ENCODE data around the gene AUTS2. TPM values are rescaled to one million over a fixed set of nuclear protein-coding genes. Genes with fewer than 3 reads are reported as not detected.

Gene AUTS2
- total and polyA plus RNA-seq, 4 experiments from 2014 or later: 3.4 to 35.2 (median 25.5) TPM

GRCh38 chr7:69600710-69601519 is 2.6 kb downstream of the AUTS2 start:
- Mint-ChIP-seq H3K36me3 (peaks cover 0 to 3% of the 10 kb centered on the region in 2 donors), H3K4me3 (peak overlapping the region in 5 of 8 donors; percentile 21 to 68 (median 53)), H3K27ac (no peak overlapping the region), H3K9me3 (peaks cover 0 to 3% (median 0%) of the 10 kb centered on the region in 8 donors), H3K4me1 (peaks cover 6 to 10% (median 8%) of the 10 kb centered on the region in 4 donors), H3K27me3 (peaks cover 13 to 17% of the 10 kb centered on the region in 2 donors)
- no peak overlapping the region for H3K27ac ChIP-seq (ENCODE audit: low read depth, low read length)
- DNase-seq: no peak
- intact Hi-C loops (cut with micrococcal nuclease): no loop called here
- CTCF ChIA-PET (ENCODE audit: partially characterized antibody): no interaction called here
- peaks cover 15% of the 10 kb centered on the region for H3K4me1 ChIP-seq (ENCODE audit: insufficient read depth, low read length)
- H3K9me3 ChIP-seq (ENCODE audit: control insufficient read depth in 1 of 2, low read length in 2 of 2): no peaks in the 10 kb centered on the region
- POLR2A ChIA-PET (ENCODE audit: partially characterized antibody): no interaction called here
- H3K4me3 ChIP-seq (ENCODE audit: low read length in 2 of 2): no peak overlapping the region
- no peaks in the 10 kb centered on the region for H3K36me3 ChIP-seq (ENCODE audit: insufficient read depth, low read length)
- H3K27me3 ChIP-seq (ENCODE audit: insufficient read depth, low read length): peaks cover 16% of the 10 kb centered on the region

GRCh38 chr7:69602522-69602921 is 4.2 kb downstream of the AUTS2 start:
- no peak overlapping the region for H3K4me3 Mint-ChIP-seq
- POLR2A ChIA-PET (ENCODE audit: partially characterized antibody): no interaction called here
- H3K27me3 Mint-ChIP-seq: peaks cover 6 to 13% of the 10 kb centered on the region in 2 donors

GRCh38 chr7:69603351-69603750 is 5.1 kb downstream of the AUTS2 start:
- no peak overlapping the region for H3K27ac Mint-ChIP-seq
- ChIA-PET CTCF (ENCODE audit: partially characterized antibody) (no interaction called here), POLR2A (ENCODE audit: partially characterized antibody) (no interaction called here)
- H3K27me3 Mint-ChIP-seq: peaks cover 6 to 13% of the 10 kb centered on the region in 2 donors
- H3K4me3 Mint-ChIP-seq: no peak overlapping the region
- H3K4me1 Mint-ChIP-seq: peaks cover 0 to 7% (median 5%) of the 10 kb centered on the region in 4 donors
- H3K4me3 ChIP-seq (ENCODE audit: low read length in 2 of 2): no peak overlapping the region
- peaks cover 15% of the 10 kb centered on the region for H3K4me1 ChIP-seq (ENCODE audit: insufficient read depth, low read length)
- intact Hi-C loops (cut with micrococcal nuclease): no loop called here
- H3K9me3 ChIP-seq (ENCODE audit: control insufficient read depth in 1 of 2, low read length in 2 of 2): no peaks in the 10 kb centered on the region
- no peaks in the 10 kb centered on the region for H3K36me3 ChIP-seq (ENCODE audit: insufficient read depth, low read length)
- DNase-seq: no peak
- no peak overlapping the region for H3K27ac ChIP-seq (ENCODE audit: low read depth, low read length)
- peaks cover 0 to 3% of the 10 kb centered on the region in 2 donors for H3K36me3 Mint-ChIP-seq
- H3K27me3 ChIP-seq (ENCODE audit: insufficient read depth, low read length): peaks cover 16% of the 10 kb centered on the region
- no peaks in the 10 kb centered on the region for H3K9me3 Mint-ChIP-seq

More at GRCh38 chr7:69602522-69602921, 4.2 kb downstream of the AUTS2 start:
- no peaks in the 10 kb centered on the region for H3K9me3 Mint-ChIP-seq
- Histone ChIP-seq H3K27me3 (ENCODE audit: insufficient read depth, low read length) (peaks cover 16% of the 10 kb centered on the region), H3K9me3 (ENCODE audit: control insufficient read depth in 1 of 2, low read length in 2 of 2) (no peaks in the 10 kb centered on the region), H3K4me3 (ENCODE audit: low read length in 2 of 2) (no peak overlapping the region), H3K36me3 (ENCODE audit: insufficient read depth, low read length) (no peaks in the 10 kb centered on the region), H3K27ac (ENCODE audit: low read depth, low read length) (no peak overlapping the region), H3K4me1 (ENCODE audit: insufficient read depth, low read length) (peaks cover 15% of the 10 kb centered on the region)
- peaks cover 0 to 3% of the 10 kb centered on the region in 2 donors for H3K36me3 Mint-ChIP-seq
- DNase-seq: no peak
- H3K27ac Mint-ChIP-seq: no peak overlapping the region
- peaks cover 0 to 7% (median 5%) of the 10 kb centered on the region in 4 donors for H3K4me1 Mint-ChIP-seq
- CTCF ChIA-PET (ENCODE audit: partially characterized antibody): interaction anchor here (0.6 kb wide), 1 partner anchor 440 kb away, joined by 4 read pairs; no protein-coding TSS in a partner anchor
- intact Hi-C loops (cut with micrococcal nuclease): no loop called here

- POLR2A ChIA-PET (ENCODE audit: partially characterized antibody): no interaction called here
- Histone ChIP-seq H3K4me3 (ENCODE audit: low read length in 2 of 2) (no peak overlapping the region), H3K4me1 (ENCODE audit: insufficient read depth, low read length) (peaks cover 15% of the 10 kb centered on the region), H3K27ac (ENCODE audit: low read depth, low read length) (no peak overlapping the region), H3K36me3 (ENCODE audit: insufficient read depth, low read length) (no peaks in the 10 kb centered on the region), H3K9me3 (ENCODE audit: control insufficient read depth in 1 of 2, low read length in 2 of 2) (no peaks in the 10 kb centered on the region), H3K27me3 (ENCODE audit: insufficient read depth, low read length) (peaks cover 16% of the 10 kb centered on the region)
- Mint-ChIP-seq H3K9me3 (no peaks in the 10 kb centered on the region), H3K4me3 (no peak overlapping the region), H3K27ac (no peak overlapping the region), H3K4me1 (peaks cover 0 to 7% (median 5%) of the 10 kb centered on the region in 4 donors), H3K27me3 (peaks cover 4 to 13% of the 10 kb centered on the region in 2 donors), H3K36me3 (peaks cover 0 to 3% of the 10 kb centered on the region in 2 donors)
- CTCF ChIA-PET (ENCODE audit: partially characterized antibody): no interaction called here
- peak; percentile 27 to 52 (median 39) for DNase-seq
- intact Hi-C loops (cut with micrococcal nuclease): no loop called here
These were observed 5.7 kb downstream of the AUTS2 start for GRCh38 chr7:69603937-69604494.

GRCh38 chr7:69605070-69605469 is 6.8 kb downstream of the AUTS2 start:
- POLR2A ChIA-PET (ENCODE audit: partially characterized antibody): no interaction called here
- Histone ChIP-seq H3K27ac (ENCODE audit: low read depth, low read length) (no peak overlapping the region), H3K9me3 (ENCODE audit: control insufficient read depth in 1 of 2, low read length in 2 of 2) (no peaks in the 10 kb centered on the region), H3K27me3 (ENCODE audit: insufficient read depth, low read length) (peaks cover 16% of the 10 kb centered on the region), H3K4me1 (ENCODE audit: insufficient read depth, low read length) (peaks cover 11% of the 10 kb centered on the region), H3K36me3 (ENCODE audit: insufficient read depth, low read length) (no peaks in the 10 kb centered on the region), H3K4me3 (ENCODE audit: low read length in 2 of 2) (no peak overlapping the region)
- no peaks in the 10 kb centered on the region for H3K9me3 Mint-ChIP-seq
- no peak overlapping the region for H3K27ac Mint-ChIP-seq
- intact Hi-C loops (cut with micrococcal nuclease): no loop called here
- H3K27me3 Mint-ChIP-seq: peaks cover 2 to 9% of the 10 kb centered on the region in 2 donors
- CTCF ChIA-PET (ENCODE audit: partially characterized antibody): no interaction called here
- no peak for DNase-seq
- H3K4me1 Mint-ChIP-seq: peaks cover 0 to 3% (median 3%) of the 10 kb centered on the region in 4 donors
- H3K4me3 Mint-ChIP-seq: no peak overlapping the region
- peaks cover 0 to 1% of the 10 kb centered on the region in 2 donors for H3K36me3 Mint-ChIP-seq

GRCh38 chr7:69605546-69605945 is 7.3 kb downstream of the AUTS2 start:
- Histone ChIP-seq H3K9me3 (ENCODE audit: control insufficient read depth in 1 of 2, low read length in 2 of 2) (no peaks in the 10 kb centered on the region), H3K4me1 (ENCODE audit: insufficient read depth, low read length) (peaks cover 7% of the 10 kb centered on the region), H3K4me3 (ENCODE audit: low read length in 2 of 2) (no peak overlapping the region), H3K27ac (ENCODE audit: low read depth, low read length) (no peak overlapping the region), H3K27me3 (ENCODE audit: insufficient read depth, low read length) (peaks cover 11% of the 10 kb centered on the region), H3K36me3 (ENCODE audit: insufficient read depth, low read length) (no peaks in the 10 kb centered on the region)
- Mint-ChIP-seq H3K27ac (no peak overlapping the region), H3K4me1 (peaks cover 0 to 1% (median 0%) of the 10 kb centered on the region in 4 donors), H3K4me3 (no peak overlapping the region), H3K9me3 (no peaks in the 10 kb centered on the region), H3K27me3 (peaks cover 0 to 7% of the 10 kb centered on the region in 2 donors), H3K36me3 (no peaks in the 10 kb centered on the region)
- ChIA-PET POLR2A (ENCODE audit: partially characterized antibody) (no interaction called here), CTCF (ENCODE audit: partially characterized antibody) (no interaction called here)
- intact Hi-C loops (cut with micrococcal nuclease): no loop called here
- DNase-seq: no peak

- peaks cover 6% of the 10 kb centered on the region for H3K4me1 ChIP-seq (ENCODE audit: insufficient read depth, low read length)
- H3K4me3 ChIP-seq (ENCODE audit: low read length in 2 of 2): no peak overlapping the region
- Mint-ChIP-seq H3K36me3 (no peaks in the 10 kb centered on the region), H3K4me1 (no peaks in the 10 kb centered on the region), H3K27me3 (peaks cover 0 to 4% of the 10 kb centered on the region in 2 donors), H3K4me3 (no peak overlapping the region), H3K9me3 (no peaks in the 10 kb centered on the region), H3K27ac (no peak overlapping the region)
- H3K27me3 ChIP-seq (ENCODE audit: insufficient read depth, low read length): no peaks in the 10 kb centered on the region
- H3K27ac ChIP-seq (ENCODE audit: low read depth, low read length): no peak overlapping the region
- DNase-seq: no peak
- H3K9me3 ChIP-seq (ENCODE audit: control insufficient read depth in 1 of 2, low read length in 2 of 2): no peaks in the 10 kb centered on the region
- H3K36me3 ChIP-seq (ENCODE audit: insufficient read depth, low read length): no peaks in the 10 kb centered on the region
- intact Hi-C loops (cut with micrococcal nuclease): no loop called here
- CTCF ChIA-PET (ENCODE audit: partially characterized antibody): no interaction called here
- POLR2A ChIA-PET (ENCODE audit: partially characterized antibody): no interaction called here
These were observed 9.8 kb downstream of the AUTS2 start for GRCh38 chr7:69608049-69608448.

All from CD4-positive, alpha-beta memory T cell (primary cell).